GM21723 (cell line): Measurements from ENCODE around the gene ARRDC4.

ENCODE experiments used
- ATAC-seq: cut with Tn5 transposase; IDR thresholded peaks from one replicate; pipeline ENCODE4 v1.9.1; 2021; ENCODE audit warnings: mild to moderate bottlenecking, moderate library complexity; ENCODE audit not compliant: unreplicated experiment

Gene ARRDC4

GRCh38 chr15:97960364-97961066 is at the start of gene ARRDC4:
ARRDC4 (plus strand) TSS chr15:97960703; CDS start chr15:97960862, 159 bp downstream.
- peak; percentile 88 for ATAC-seq

- no peak for ATAC-seq
These were observed 45.8 kb upstream of the ARRDC4 start for GRCh38 chr15:97914711-97915110.

GRCh38 chr15:97915261-97915660 is 45.2 kb upstream of the ARRDC4 start:
- ATAC-seq: no peak

- no peak for ATAC-seq
These were observed 39.1 kb upstream of the ARRDC4 start for GRCh38 chr15:97921296-97921865.

- ATAC-seq: no peak
These were observed 30.9 kb upstream of the ARRDC4 start for GRCh38 chr15:97929456-97930229.

- ATAC-seq: no peak
These were observed 30.3 kb upstream of the ARRDC4 start for GRCh38 chr15:97930230-97930629.

- ATAC-seq: no peak
These were observed 29.2 kb upstream of the ARRDC4 start for GRCh38 chr15:97931314-97931713.

GRCh38 chr15:97933589-97933988 is 26.9 kb upstream of the ARRDC4 start:
- ATAC-seq: no peak

GRCh38 chr15:97940993-97941392 is 19.5 kb upstream of the ARRDC4 start:
- ATAC-seq: no peak

- ATAC-seq: no peak
These were observed 18.9 kb upstream of the ARRDC4 start for GRCh38 chr15:97941572-97941971.

- ATAC-seq: no peak
These were observed 15.8 kb upstream of the ARRDC4 start for GRCh38 chr15:97944724-97945123.

- ATAC-seq: no peak
These were observed 12.8 kb upstream of the ARRDC4 start for GRCh38 chr15:97947465-97948260.

GRCh38 chr15:97953254-97953653 is 7.2 kb upstream of the ARRDC4 start:
- no peak for ATAC-seq

GRCh38 chr15:97953748-97954147 is 6.8 kb upstream of the ARRDC4 start:
- no peak for ATAC-seq

GRCh38 chr15:97955035-97955434 is 5.5 kb upstream of the ARRDC4 start:
- no peak for ATAC-seq

GRCh38 chr15:97955529-97955928 is 5.0 kb upstream of the ARRDC4 start:
- ATAC-seq: no peak

- no peak for ATAC-seq
These were observed 659 bp upstream of the ARRDC4 start for GRCh38 chr15:97959724-97960363.

GRCh38 chr15:97961067-97961954 is 808 bp downstream of the ARRDC4 start:
- ATAC-seq: no peak

GRCh38 chr15:97962263-97962662 is 1.8 kb downstream of the ARRDC4 start:
- no peak for ATAC-seq

- no peak for ATAC-seq
These were observed 3.3 kb downstream of the ARRDC4 start for GRCh38 chr15:97963779-97964178.
